OCI-LY1 (cell line): Measurements from ENCODE around the gene ADGRG4.

Experiments
- EZH2 ChIP-seq: fragments of 200-600 bp; sonication (generic), shearing (Covaris generic); IDR thresholded peaks from 2 replicates; pipeline ENCODE4 v1.8.0; 2017; ENCODE audit warnings: borderline replicate concordance, mixed run types, mild to moderate bottlenecking, antibody characterized with exemption, low read length, moderate library complexity, mixed read lengths
- TF ChIP-seq, protein P1 (sequence below): fragments of 200-600 bp; sonication (generic), shearing (Covaris generic); IDR thresholded peaks from 2 replicates; pipeline ENCODE4 v1.5.1; 2017; ENCODE audit warnings: mild to moderate bottlenecking, antibody characterized with exemption, low read length, moderate library complexity, mixed read lengths

DNA sequence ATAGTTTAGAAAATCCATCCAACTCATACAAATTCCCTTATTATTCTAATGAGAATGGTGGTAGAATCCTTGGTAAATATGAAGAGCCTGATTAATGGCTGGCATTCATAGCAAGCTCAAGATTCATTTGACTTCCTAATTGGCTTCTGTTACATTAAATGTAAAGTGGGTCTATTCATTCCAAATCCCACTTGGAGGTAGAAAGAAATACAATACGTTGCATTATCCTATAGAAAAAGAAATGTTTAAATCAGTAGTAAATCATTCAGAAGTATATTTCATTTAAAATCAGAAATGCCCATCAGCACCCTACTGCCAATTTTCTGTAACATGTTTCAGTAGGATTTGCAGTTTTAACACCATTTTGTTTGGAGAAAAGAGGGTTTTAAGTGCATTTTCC lies 6.7 kb downstream of the ADGRG4 start:
- TF ChIP-seq, protein P1, sequence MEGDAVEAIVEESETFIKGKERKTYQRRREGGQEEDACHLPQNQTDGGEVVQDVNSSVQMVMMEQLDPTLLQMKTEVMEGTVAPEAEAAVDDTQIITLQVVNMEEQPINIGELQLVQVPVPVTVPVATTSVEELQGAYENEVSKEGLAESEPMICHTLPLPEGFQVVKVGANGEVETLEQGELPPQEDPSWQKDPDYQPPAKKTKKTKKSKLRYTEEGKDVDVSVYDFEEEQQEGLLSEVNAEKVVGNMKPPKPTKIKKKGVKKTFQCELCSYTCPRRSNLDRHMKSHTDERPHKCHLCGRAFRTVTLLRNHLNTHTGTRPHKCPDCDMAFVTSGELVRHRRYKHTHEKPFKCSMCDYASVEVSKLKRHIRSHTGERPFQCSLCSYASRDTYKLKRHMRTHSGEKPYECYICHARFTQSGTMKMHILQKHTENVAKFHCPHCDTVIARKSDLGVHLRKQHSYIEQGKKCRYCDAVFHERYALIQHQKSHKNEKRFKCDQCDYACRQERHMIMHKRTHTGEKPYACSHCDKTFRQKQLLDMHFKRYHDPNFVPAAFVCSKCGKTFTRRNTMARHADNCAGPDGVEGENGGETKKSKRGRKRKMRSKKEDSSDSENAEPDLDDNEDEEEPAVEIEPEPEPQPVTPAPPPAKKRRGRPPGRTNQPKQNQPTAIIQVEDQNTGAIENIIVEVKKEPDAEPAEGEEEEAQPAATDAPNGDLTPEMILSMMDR: no peak
- no peak for TF ChIP-seq EZH2
